Astrocyte (in vitro differentiated cells and primary cell): ENCODE measurements around the gene ADAD1. TPM values are rescaled to one million over a fixed set of nuclear protein-coding genes. Genes with fewer than 3 reads are reported as not detected.

ENCODE experiments used
- DNase-seq: peaks from one replicate; pipeline ENCODE4 v3.0.0-alpha.2; 2010; ENCODE audit warnings: low read depth
- FAIRE-seq: peaks from 2 replicates; lab custom pipeline; 2011; peaks lifted over from hg19 to GRCh38; lab: Jason Lieb, UNC
- H2AFZ ChIP-seq: 2 replicates; pipeline ENCODE4 v1.6.0; 2012; ENCODE audit warnings: low read depth, low read length, inconsistent platforms
- H3K27ac ChIP-seq: 2 replicates; pipeline ENCODE4 v1.5.1; 2011; ENCODE audit warnings: low read depth, low read length, inconsistent platforms
- H3K27me3 ChIP-seq: 2 replicates; pipeline ENCODE4 v1.6.0; 2011; ENCODE audit warnings: low read length, inconsistent platforms; ENCODE audit not compliant: insufficient read depth
- H3K36me3 ChIP-seq: 2 replicates; pipeline ENCODE4 v1.5.1; 2011; ENCODE audit warnings: low read length, inconsistent platforms; ENCODE audit not compliant: insufficient read depth
- H3K4me1 ChIP-seq: 2 replicates; pipeline ENCODE4 v1.5.1; 2011; ENCODE audit warnings: low read length, inconsistent platforms; ENCODE audit not compliant: insufficient read depth
- H3K4me2 ChIP-seq: 2 replicates; pipeline ENCODE4 v1.6.0; 2012; ENCODE audit warnings: low read length, inconsistent platforms
- H3K4me3 ChIP-seq: 2 replicates; pipeline ENCODE4 v1.5.1; 2011; ENCODE audit warnings: low read depth, mild to moderate bottlenecking, low read length, inconsistent platforms; ENCODE audit not compliant: insufficient read depth
- H3K79me2 ChIP-seq: 2 replicates; pipeline ENCODE4 v1.6.0; 2012; ENCODE audit warnings: mild to moderate bottlenecking, low read length, inconsistent platforms; ENCODE audit not compliant: insufficient read depth
- H3K9ac ChIP-seq: 2 replicates; pipeline ENCODE4 v1.6.0; 2012; ENCODE audit warnings: mild to moderate bottlenecking, low read length, inconsistent platforms
- H3K9me3 ChIP-seq: 2 replicates; pipeline ENCODE4 v1.5.1; 2012; ENCODE audit warnings: low read depth, mild to moderate bottlenecking, low read length, inconsistent platforms; ENCODE audit not compliant: insufficient read depth
- H4K20me1 ChIP-seq: 2 replicates; pipeline ENCODE4 v1.6.0; 2012; ENCODE audit warnings: low read length, inconsistent platforms; ENCODE audit not compliant: insufficient read depth
- H3K27ac Mint-ChIP-seq: one replicate; pipeline ENCODE4 v1.8.0; 2021; ENCODE audit warnings: mild to moderate bottlenecking, mixed read lengths; ENCODE audit not compliant: unreplicated experiment
- H3K27me3 Mint-ChIP-seq: one replicate; pipeline ENCODE4 v1.8.0; 2021; ENCODE audit warnings: low read depth, mixed read lengths; ENCODE audit not compliant: unreplicated experiment
- H3K36me3 Mint-ChIP-seq: one replicate; pipeline ENCODE4 v1.8.0; 2021; ENCODE audit warnings: low read depth, mixed read lengths; ENCODE audit not compliant: unreplicated experiment
- H3K4me1 Mint-ChIP-seq: one replicate; pipeline ENCODE4 v1.8.0; 2021; ENCODE audit warnings: low read depth, mixed read lengths; ENCODE audit not compliant: unreplicated experiment
- H3K4me3 Mint-ChIP-seq: one replicate; pipeline ENCODE4 v1.8.0; 2021; ENCODE audit warnings: mild to moderate bottlenecking, moderate library complexity, mixed read lengths; ENCODE audit not compliant: unreplicated experiment
- H3K9me3 Mint-ChIP-seq: one replicate; pipeline ENCODE4 v1.8.0; 2021; ENCODE audit warnings: mild to moderate bottlenecking, mixed read lengths; ENCODE audit not compliant: unreplicated experiment
- EZH2 ChIP-seq: IDR thresholded peaks from 2 replicates; pipeline ENCODE4 v1.6.1; 2012; ENCODE audit warnings: mild to moderate bottlenecking, low read length, inconsistent platforms; ENCODE audit not compliant: insufficient read depth
- total RNA-seq: library from RNA; stranded (reverse); gene quantifications from 2 replicates; pipeline ENCODE4 v1.2.1, GENCODE V29; 2021
- TF ChIP-seq, protein P1 (sequence below): IDR thresholded peaks from 2 replicates; pipeline ENCODE4 v1.5.1; 2011; ENCODE audit warnings: low read depth, mild to moderate bottlenecking, inconsistent platforms, low read length, moderate library complexity; ENCODE audit not compliant: insufficient read depth

Gene ADAD1
- total RNA-seq, 1 donor from 2014 or later: not detected

DNA sequence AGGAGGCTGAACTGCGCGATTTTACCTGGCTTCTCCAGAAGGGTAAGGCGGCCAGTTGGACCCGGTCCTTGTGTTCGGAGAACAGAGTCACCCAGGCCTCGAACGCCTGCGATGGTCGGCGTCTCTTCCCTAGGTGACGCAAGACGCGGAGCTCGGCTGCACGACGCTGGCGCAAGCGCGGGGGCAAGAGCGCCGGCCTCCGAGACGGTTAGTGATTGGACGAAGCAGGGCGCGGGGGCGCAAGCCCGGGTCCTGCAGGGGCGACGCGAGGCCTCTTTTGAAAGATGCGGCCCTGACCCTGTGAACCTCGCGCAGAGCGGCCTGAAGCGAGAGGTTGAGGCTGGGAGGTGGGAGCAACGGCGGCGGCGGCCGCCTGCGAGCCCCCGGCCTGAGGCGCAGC, 428 bp downstream of the ADAD1 start:
- FAIRE-seq: no peak
- no peaks in the 10 kb centered on the region for H3K36me3 Mint-ChIP-seq

DNA sequence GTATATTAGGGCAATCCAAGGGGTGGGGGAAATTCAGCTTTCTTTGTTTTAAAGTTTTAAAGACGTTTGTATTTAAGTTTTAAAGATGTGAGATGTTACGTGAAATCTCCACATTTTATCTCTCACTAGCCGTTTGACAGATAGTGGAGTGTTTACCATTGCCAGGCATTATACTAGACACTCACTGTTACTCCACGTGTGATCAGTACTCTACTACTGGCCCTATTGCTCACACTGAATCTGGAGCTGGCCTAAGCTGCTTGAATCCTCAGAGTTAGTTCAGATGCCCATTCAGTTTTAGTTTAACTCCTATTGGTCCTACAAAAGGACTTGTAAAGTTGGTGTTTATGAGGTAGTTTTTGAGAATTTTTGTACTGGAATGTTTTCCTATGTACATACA, 4.5 kb downstream of the ADAD1 start:
- Histone ChIP-seq H3K9ac (no peak overlapping the region), H3K4me3 (no peak overlapping the region), H4K20me1 (no peaks in the 10 kb centered on the region), H3K79me2 (no peaks in the 10 kb centered on the region), H3K27me3 (no peaks in the 10 kb centered on the region), H3K4me1 (no peaks in the 10 kb centered on the region), H3K9me3 (no peaks in the 10 kb centered on the region), H2AFZ (no peak overlapping the region), H3K27ac (no peak overlapping the region), H3K4me2 (no peak overlapping the region), H3K36me3 (no peaks in the 10 kb centered on the region)
- H3K27ac Mint-ChIP-seq: no peak overlapping the region
- H3K9me3 Mint-ChIP-seq: peaks cover 8% of the 10 kb centered on the region
- H3K4me3 Mint-ChIP-seq: no peak overlapping the region
- no peaks in the 10 kb centered on the region for H3K27me3 Mint-ChIP-seq
- FAIRE-seq (no peak), DNase-seq (no peak)
- no peaks in the 10 kb centered on the region for H3K4me1 Mint-ChIP-seq
- H3K36me3 Mint-ChIP-seq: no peaks in the 10 kb centered on the region
- TF ChIP-seq, protein P1, sequence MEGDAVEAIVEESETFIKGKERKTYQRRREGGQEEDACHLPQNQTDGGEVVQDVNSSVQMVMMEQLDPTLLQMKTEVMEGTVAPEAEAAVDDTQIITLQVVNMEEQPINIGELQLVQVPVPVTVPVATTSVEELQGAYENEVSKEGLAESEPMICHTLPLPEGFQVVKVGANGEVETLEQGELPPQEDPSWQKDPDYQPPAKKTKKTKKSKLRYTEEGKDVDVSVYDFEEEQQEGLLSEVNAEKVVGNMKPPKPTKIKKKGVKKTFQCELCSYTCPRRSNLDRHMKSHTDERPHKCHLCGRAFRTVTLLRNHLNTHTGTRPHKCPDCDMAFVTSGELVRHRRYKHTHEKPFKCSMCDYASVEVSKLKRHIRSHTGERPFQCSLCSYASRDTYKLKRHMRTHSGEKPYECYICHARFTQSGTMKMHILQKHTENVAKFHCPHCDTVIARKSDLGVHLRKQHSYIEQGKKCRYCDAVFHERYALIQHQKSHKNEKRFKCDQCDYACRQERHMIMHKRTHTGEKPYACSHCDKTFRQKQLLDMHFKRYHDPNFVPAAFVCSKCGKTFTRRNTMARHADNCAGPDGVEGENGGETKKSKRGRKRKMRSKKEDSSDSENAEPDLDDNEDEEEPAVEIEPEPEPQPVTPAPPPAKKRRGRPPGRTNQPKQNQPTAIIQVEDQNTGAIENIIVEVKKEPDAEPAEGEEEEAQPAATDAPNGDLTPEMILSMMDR: no peak
- no peak for TF ChIP-seq EZH2

More for the DNA sequence above, 428 bp downstream of the ADAD1 start:
- Mint-ChIP-seq H3K27me3 (no peaks in the 10 kb centered on the region), H3K4me1 (no peaks in the 10 kb centered on the region), H3K4me3 (no peak overlapping the region), H3K27ac (no peak overlapping the region), H3K9me3 (no peaks in the 10 kb centered on the region)
- no peaks in the 10 kb centered on the region for H3K27me3 ChIP-seq
- H3K27ac ChIP-seq: no peak overlapping the region
- no peaks in the 10 kb centered on the region for H3K4me1 ChIP-seq
- no peak overlapping the region for H3K9ac ChIP-seq
- no peak for TF ChIP-seq EZH2
- TF ChIP-seq, protein P1: no peak
- no peak overlapping the region for H3K4me3 ChIP-seq
- no peaks in the 10 kb centered on the region for H3K79me2 ChIP-seq
- DNase-seq: no peak
- no peaks in the 10 kb centered on the region for H3K9me3 ChIP-seq
- H3K4me2 ChIP-seq: no peak overlapping the region
- H3K36me3 ChIP-seq: no peaks in the 10 kb centered on the region
- H4K20me1 ChIP-seq: no peaks in the 10 kb centered on the region
- H2AFZ ChIP-seq: no peak overlapping the region

DNA sequence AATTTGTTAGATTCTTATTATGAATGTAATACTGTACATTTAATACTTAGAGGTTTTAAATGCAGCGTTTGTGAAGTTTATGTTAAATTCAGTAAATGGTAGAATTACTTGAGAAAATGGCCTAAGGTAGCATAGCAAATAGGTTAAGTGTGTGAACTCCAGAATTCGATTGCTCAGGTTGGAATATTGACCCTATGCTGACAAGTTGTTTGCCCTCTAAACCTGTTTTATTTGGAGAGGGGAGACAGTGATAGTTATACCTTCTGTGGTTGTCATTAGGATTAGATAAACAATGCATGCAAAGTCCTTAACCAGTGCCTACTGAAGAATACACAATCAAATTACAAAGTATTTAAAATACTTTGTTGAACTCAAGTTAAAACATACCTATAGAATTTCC, 5.4 kb downstream of the ADAD1 start:
- H4K20me1 ChIP-seq: no peaks in the 10 kb centered on the region
- H3K36me3 Mint-ChIP-seq: no peaks in the 10 kb centered on the region
- no peaks in the 10 kb centered on the region for H3K4me1 Mint-ChIP-seq
- peaks cover 14% of the 10 kb centered on the region for H3K9me3 Mint-ChIP-seq
- no peak for FAIRE-seq
- no peak overlapping the region for H3K4me3 Mint-ChIP-seq
- no peak overlapping the region for H3K27ac ChIP-seq
- no peaks in the 10 kb centered on the region for H3K27me3 ChIP-seq
- H3K4me2 ChIP-seq: no peak overlapping the region
- H3K79me2 ChIP-seq: no peaks in the 10 kb centered on the region
- H3K4me1 ChIP-seq: no peaks in the 10 kb centered on the region
- H3K9ac ChIP-seq: no peak overlapping the region
- H3K4me3 ChIP-seq: no peak overlapping the region
- no peak overlapping the region for H2AFZ ChIP-seq
- H3K27me3 Mint-ChIP-seq: no peaks in the 10 kb centered on the region
- no peak overlapping the region for H3K27ac Mint-ChIP-seq
- no peaks in the 10 kb centered on the region for H3K9me3 ChIP-seq
- no peak for TF ChIP-seq EZH2
- TF ChIP-seq, protein P1: no peak
- no peaks in the 10 kb centered on the region for H3K36me3 ChIP-seq
- no peak for DNase-seq
